HepG2 (cell line): ENCODE data around the gene DLG2.

Experiments used
- CTCF ChIP-seq: sonication (generic); formaldehyde crosslinking; IDR thresholded peaks from 2 replicates; pipeline ENCODE4 v1.5.0; 2020; ENCODE audit warnings: mild to moderate bottlenecking, missing genetic modification reagents, moderate library complexity
- EZH2 ChIP-seq: conservative IDR thresholded peaks from 2 replicates; pipeline ENCODE4 v1.6.1; 2012; ENCODE audit warnings: mild to moderate bottlenecking, low read depth, low read length, moderate library complexity
- KDM4B ChIP-seq: sonication (generic); formaldehyde crosslinking; IDR thresholded peaks from 2 replicates; pipeline ENCODE4 v1.4.0; 2020; ENCODE audit warnings: missing genetic modification reagents
- POLR2AphosphoS5 ChIP-seq: IDR thresholded peaks from 2 replicates; pipeline ENCODE4 v1.6.1; 2012; ENCODE audit warnings: low read depth, low read length
- PRDM15 ChIP-seq: sonication (generic); formaldehyde crosslinking; IDR thresholded peaks from 2 replicates; pipeline ENCODE4 v1.4.0; 2020; ENCODE audit warnings: missing genetic modification reagents
- ZBTB40 ChIP-seq, 2 experiments: fragments of 450-650 bp in 1 of 2; sonication (generic) in 1 of 2; formaldehyde crosslinking in 1 of 2; IDR thresholded peaks; 2 replicates each; pipeline versions ENCODE4 v1.6.1 to v1.8.0; 2016 to 2022; ENCODE audit warnings: antibody characterized with exemption in 1 of 2, mild to moderate bottlenecking in 1 of 2, missing genetic modification reagents in 1 of 2
- ZBTB43 ChIP-seq: sonication (generic); formaldehyde crosslinking; conservative IDR thresholded peaks from 2 replicates; pipeline ENCODE4 v1.4.0; 2020; ENCODE audit warnings: missing genetic modification reagents
- ZBTB8A ChIP-seq: sonication (generic); formaldehyde crosslinking; IDR thresholded peaks from 2 replicates; pipeline ENCODE4 v1.4.0; 2020; ENCODE audit warnings: mild to moderate bottlenecking, low read depth, missing genetic modification reagents, borderline replicate concordance
- ZNF317 ChIP-seq: sonication (generic); formaldehyde crosslinking; IDR thresholded peaks from 2 replicates; pipeline ENCODE4 v1.5.0; 2020; ENCODE audit warnings: mild to moderate bottlenecking, missing genetic modification reagents
- ZNF615 ChIP-seq: sonication (generic); formaldehyde crosslinking; IDR thresholded peaks from 2 replicates; pipeline ENCODE4 v1.5.0; 2020; ENCODE audit warnings: mild to moderate bottlenecking, missing genetic modification reagents, borderline replicate concordance

GRCh38 chr11:83480811-83481210 lies 2146.3 kb downstream of the DLG2 start:
- TF ChIP-seq PRDM15 (CRISPR knock-in tag) = no peak
- no peak for TF ChIP-seq ZNF615 (CRISPR knock-in tag)
- no peak for TF ChIP-seq CTCF (CRISPR knock-in tag)
- TF ChIP-seq KDM4B (CRISPR knock-in tag) = no peak
- no peak for TF ChIP-seq POLR2AphosphoS5
- no peak for TF ChIP-seq ZBTB8A (CRISPR knock-in tag)
- TF ChIP-seq ZBTB40 (IDR thresholded peaks at IDR 0.05) = no peak
- no peak for TF ChIP-seq ZBTB40 (CRISPR knock-in tag; IDR thresholded peaks at IDR 0.05)
- no peak for TF ChIP-seq ZBTB43 (CRISPR knock-in tag)
- TF ChIP-seq ZNF317 (CRISPR knock-in tag) = no peak
- TF ChIP-seq EZH2 = no peak
